H9 (cell line): ENCODE results near the gene AKR7A3. TPM values are rescaled to one million over a fixed set of nuclear protein-coding genes. Genes with fewer than 3 reads are reported as not detected.

Experiments used
- DNase-seq: peaks from one replicate; pipeline ENCODE4 v3.0.0-alpha.2; 2017
- H2AFZ ChIP-seq: one replicate; pipeline ENCODE4 v1.6.1; 2013; ENCODE audit warnings: mild to moderate bottlenecking, low read length, control low read depth, moderate library complexity
- H2AK5ac ChIP-seq: 2 replicates; pipeline ENCODE4 v1.6.1; 2013; ENCODE audit warnings: low read length, control low read depth, mixed read lengths; ENCODE audit not compliant: insufficient read length
- H2BK120ac ChIP-seq: one replicate; pipeline ENCODE4 v1.6.1; 2013; ENCODE audit warnings: low read depth, mild to moderate bottlenecking, low read length, control low read depth, inconsistent platforms; ENCODE audit not compliant: poor library complexity, severe bottlenecking
- H2BK12ac ChIP-seq: 2 replicates; pipeline ENCODE4 v1.6.1; 2013; ENCODE audit warnings: low read length, control low read depth, mixed read lengths, low read depth; ENCODE audit not compliant: insufficient read length
- H2BK15ac ChIP-seq: 2 replicates; pipeline ENCODE4 v1.6.1; 2013; ENCODE audit warnings: low read depth, low read length, control low read depth
- H2BK20ac ChIP-seq: one replicate; pipeline ENCODE4 v1.6.1; 2013; ENCODE audit warnings: low read depth, mild to moderate bottlenecking, low read length, control low read depth, inconsistent platforms; ENCODE audit not compliant: poor library complexity, severe bottlenecking
- H2BK5ac ChIP-seq: 2 replicates; pipeline ENCODE4 v1.6.1; 2013; ENCODE audit warnings: low read length, control low read depth, mixed read lengths; ENCODE audit not compliant: insufficient read length
- H3K14ac ChIP-seq: 2 replicates; pipeline ENCODE4 v1.6.1; 2013; ENCODE audit warnings: low read length, control low read depth; ENCODE audit not compliant: insufficient read depth
- H3K18ac ChIP-seq: 2 replicates; pipeline ENCODE4 v1.6.1; 2013; ENCODE audit warnings: low read depth, mild to moderate bottlenecking, mixed read lengths, low read length, control low read depth; ENCODE audit not compliant: insufficient read length
- H3K23ac ChIP-seq: 2 replicates; pipeline ENCODE4 v1.6.1; 2013; ENCODE audit warnings: low read length, control low read depth, mixed read lengths, low read depth; ENCODE audit not compliant: insufficient read length
- H3K23me2 ChIP-seq: 2 replicates; pipeline ENCODE4 v1.6.1; 2013; ENCODE audit warnings: low read depth, mild to moderate bottlenecking, mixed read lengths, low read length, control low read depth; ENCODE audit not compliant: insufficient read length, poor library complexity, severe bottlenecking
- H3K27ac ChIP-seq: 2 replicates; pipeline ENCODE4 v1.5.1; 2013; ENCODE audit warnings: low read length, control low read depth, mixed read lengths, low read depth; ENCODE audit not compliant: insufficient read length
- H3K27me3 ChIP-seq: 2 replicates; pipeline ENCODE4 v1.6.1; 2013; ENCODE audit warnings: low read length, control low read depth, inconsistent platforms; ENCODE audit not compliant: insufficient read depth
- H3K4ac ChIP-seq: 2 replicates; pipeline ENCODE4 v1.6.1; 2013; ENCODE audit warnings: low read depth, mild to moderate bottlenecking, control low read depth, inconsistent platforms, low read length, moderate library complexity
- H3K4me1 ChIP-seq: 2 replicates; pipeline ENCODE4 v1.6.1; 2013; ENCODE audit warnings: low read length, control low read depth, inconsistent platforms; ENCODE audit not compliant: insufficient read depth
- H3K4me2 ChIP-seq: 2 replicates; pipeline ENCODE4 v1.6.1; 2013; ENCODE audit warnings: low read length, control low read depth, mixed read lengths; ENCODE audit not compliant: insufficient read length, insufficient read depth
- H3K56ac ChIP-seq: 2 replicates; pipeline ENCODE4 v1.6.1; 2013; ENCODE audit warnings: low read depth, mild to moderate bottlenecking, mixed read lengths, low read length, control low read depth; ENCODE audit not compliant: insufficient read length
- H3K79me1 ChIP-seq: 2 replicates; pipeline ENCODE4 v1.6.1; 2013; ENCODE audit warnings: low read depth, mild to moderate bottlenecking, moderate library complexity, low read length, control low read depth, inconsistent platforms; ENCODE audit not compliant: insufficient read depth, poor library complexity, severe bottlenecking
- H3K79me2 ChIP-seq: 2 replicates; pipeline ENCODE4 v1.6.1; 2013; ENCODE audit warnings: low read length, control low read depth, inconsistent platforms; ENCODE audit not compliant: insufficient read depth
- H3K9ac ChIP-seq: 2 replicates; pipeline ENCODE4 v1.6.1; 2013; ENCODE audit warnings: low read length, control low read depth, mixed read lengths; ENCODE audit not compliant: insufficient read length; ENCODE audit errors: extremely low read depth
- H3K9me3 ChIP-seq: one replicate; pipeline ENCODE4 v1.6.1; 2013; ENCODE audit warnings: low read depth, low read length, inconsistent platforms; ENCODE audit not compliant: control insufficient read depth
- H3T11ph ChIP-seq: one replicate; pipeline ENCODE4 v1.6.1; 2013; ENCODE audit warnings: mild to moderate bottlenecking, low read length, control low read depth, inconsistent platforms
- H4K20me1 ChIP-seq: one replicate; pipeline ENCODE4 v1.6.1; 2013; ENCODE audit not compliant: control insufficient read depth, insufficient read length, insufficient read depth
- H4K5ac ChIP-seq: 2 replicates; pipeline ENCODE4 v1.6.1; 2013; ENCODE audit warnings: low read depth, mild to moderate bottlenecking, mixed read lengths, low read length, control low read depth; ENCODE audit not compliant: insufficient read length
- H4K8ac ChIP-seq: replicated peaks from 2 replicates; pipeline ENCODE4 v1.6.1; 2013; ENCODE audit warnings: low read length, control low read depth, mixed read lengths, low read depth; ENCODE audit not compliant: insufficient read length
- H4K91ac ChIP-seq: 2 replicates; pipeline ENCODE4 v1.6.1; 2013; ENCODE audit warnings: low read depth, mild to moderate bottlenecking, moderate library complexity, mixed read lengths, low read length, control low read depth; ENCODE audit not compliant: insufficient read length
- H3K27ac Mint-ChIP-seq, 3 experiments: 2 replicates in 2 of 3; 3 replicates in 1 of 3; pipeline ENCODE4 v1.8.0; 2020 to 2021; ENCODE audit warnings: mixed read lengths in 3 of 3, mild to moderate bottlenecking in 1 of 3, moderate library complexity in 1 of 3
- H3K27me3 Mint-ChIP-seq: 2 replicates; pipeline ENCODE4 v1.8.0; 2021; ENCODE audit warnings: low read depth, mild to moderate bottlenecking, moderate library complexity, mixed read lengths
- H3K36me3 Mint-ChIP-seq, 3 experiments: 2 replicates in 2 of 3; 3 replicates in 1 of 3; pipeline ENCODE4 v1.8.0; 2020 to 2021; ENCODE audit warnings: low read depth in 3 of 3, mixed read lengths in 3 of 3; ENCODE audit not compliant: insufficient read depth in 1 of 3
- H3K4me1 Mint-ChIP-seq, 2 experiments: 2 replicates each; pipeline ENCODE4 v1.8.0; 2020; ENCODE audit warnings: mixed read lengths in 2 of 2
- H3K4me3 Mint-ChIP-seq, 2 experiments: 2 replicates in 1 of 2; 3 replicates in 1 of 2; pipeline ENCODE4 v1.8.0; 2020 to 2021; ENCODE audit warnings: mild to moderate bottlenecking in 2 of 2, mixed read lengths in 2 of 2, moderate library complexity in 1 of 2
- H3K9me3 Mint-ChIP-seq, 2 experiments: 2 replicates in 1 of 2; 3 replicates in 1 of 2; pipeline ENCODE4 v1.8.0; 2020; ENCODE audit warnings: mild to moderate bottlenecking in 2 of 2, mixed read lengths in 2 of 2, moderate library complexity in 1 of 2
- CTCF ChIP-seq: fragments of 200-600 bp; sonication (generic); conservative IDR thresholded peaks from 3 replicates; pipeline ENCODE4 v1.8.0; 2021; ENCODE audit warnings: antibody characterized with exemption, mild to moderate bottlenecking
- WGBS: extraction: QIAGEN DNeasy Blood & Tissue Kit; methylation state at CpG from one replicate; pipeline ENCODE4 v1.1.7; 2013; ENCODE audit warnings: missing lambda C conversion rate, low lambda C conversion rate, mixed read lengths; ENCODE audit not compliant: insufficient read length; ENCODE audit errors: extremely low coverage; 5-methylcytosine and 5-hydroxymethylcytosine counted together
- total RNA-seq: library from RNA; stranded (reverse); gene quantifications from 2 replicates; pipeline ENCODE4 v1.2.1, GENCODE V29; 2021

The AKR7A3 gene
- total RNA-seq, 1 experiment from 2014 or later = 0.74 TPM

GRCh38 chr1:19255288-19255687, 33.3 kb downstream of the AKR7A3 start:
- H2BK5ac ChIP-seq = no peak overlapping the region
- no peaks in the 10 kb centered on the region for H3K27me3 ChIP-seq
- H2BK12ac ChIP-seq = no peak overlapping the region
- peaks cover 38 to 69% (median 54%) of the 10 kb centered on the region in 3 experiments; a peak in 6 of 7 replicates for H3K36me3 Mint-ChIP-seq
- no peak overlapping the region for H2BK20ac ChIP-seq
- no peaks in the 10 kb centered on the region for H3K27me3 Mint-ChIP-seq
- peaks cover 7% of the 10 kb centered on the region for H3K23me2 ChIP-seq
- no peak overlapping the region for H4K91ac ChIP-seq
- H4K20me1 ChIP-seq = no peaks in the 10 kb centered on the region
- no peak for TF ChIP-seq CTCF
- no peaks in the 10 kb centered on the region for H3K9me3 ChIP-seq
- H2AFZ ChIP-seq = no peak overlapping the region
- no peak overlapping the region for H2BK15ac ChIP-seq
- H3K9me3 Mint-ChIP-seq = no peaks in the 10 kb centered on the region
- H3K4me1 Mint-ChIP-seq = peaks cover 18 to 20% of the 10 kb centered on the region in 2 experiments
- no peak overlapping the region for H4K5ac ChIP-seq
- H3K4me3 Mint-ChIP-seq = no peak overlapping the region
- H4K8ac ChIP-seq = no peak overlapping the region
- H2AK5ac ChIP-seq = no peak overlapping the region
- no peak overlapping the region for H2BK120ac ChIP-seq
- no peak overlapping the region for H3K56ac ChIP-seq
- DNase-seq = no peak
- H3K14ac ChIP-seq = no peak overlapping the region
- peaks cover 4% of the 10 kb centered on the region; the same call in 1 of the 2 replicates for H3K4me1 ChIP-seq
- peaks cover 45% of the 10 kb centered on the region for H3K79me2 ChIP-seq
- no peak overlapping the region for H3T11ph ChIP-seq
- no peak overlapping the region for H3K18ac ChIP-seq
- no peak overlapping the region for H3K27ac ChIP-seq
- H3K79me1 ChIP-seq = peaks cover 8% of the 10 kb centered on the region
- no peak overlapping the region for H3K4ac ChIP-seq
- WGBS = no CpG with 5 or more reads among the region's 4 CpGs
- H3K27ac Mint-ChIP-seq = no peak overlapping the region
- H3K23ac ChIP-seq = no peak overlapping the region
- no peak overlapping the region for H3K4me2 ChIP-seq
- no peak overlapping the region for H3K9ac ChIP-seq
